Measurements from ENCODE around the gene FOLR1. TPM values are rescaled to one million over a fixed set of nuclear protein-coding genes. Genes with fewer than 3 reads are reported as not detected.
"Not testable (repeated sequence)": the region's sequence is repeated elsewhere in the genome, so short reads cannot be mapped to it uniquely, and the experiment has no call there.

FOLR1 gene
- not detected for polyA plus RNA-seq

DNA sequence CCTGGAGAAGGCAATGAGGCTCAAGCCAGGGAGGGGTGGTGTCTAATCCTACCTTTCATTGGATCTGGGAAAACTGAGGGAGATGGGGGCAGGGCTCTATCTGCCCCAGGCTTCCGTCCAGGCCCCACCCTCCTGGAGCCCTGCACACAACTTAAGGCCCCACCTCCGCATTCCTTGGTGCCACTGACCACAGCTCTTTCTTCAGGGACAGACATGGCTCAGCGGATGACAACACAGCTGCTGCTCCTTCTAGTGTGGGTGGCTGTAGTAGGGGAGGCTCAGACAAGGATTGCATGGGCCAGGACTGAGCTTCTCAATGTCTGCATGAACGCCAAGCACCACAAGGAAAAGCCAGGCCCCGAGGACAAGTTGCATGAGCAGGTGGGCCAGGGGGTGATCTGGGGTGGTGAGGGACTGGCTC is at the start of gene FOLR1:
Gene FOLR1 (plus strand): TSS at position 180 of the 421 bp plus-strand sequence. CDS start 34 bp downstream, at position 214.
- H3K36me3 Mint-ChIP-seq, result no peaks in the 10 kb centered on the region
- H3K27ac Mint-ChIP-seq, result no peak within 1 kb of the TSS
- H3K4me1 Mint-ChIP-seq, result no peaks in the 10 kb centered on the region
- H3K27me3 Mint-ChIP-seq, result peaks cover 10% of the 10 kb centered on the region
- no peak within 1 kb of the TSS for H3K4me3 Mint-ChIP-seq
- no peaks in the 10 kb centered on the region for H3K9me3 Mint-ChIP-seq

DNA sequence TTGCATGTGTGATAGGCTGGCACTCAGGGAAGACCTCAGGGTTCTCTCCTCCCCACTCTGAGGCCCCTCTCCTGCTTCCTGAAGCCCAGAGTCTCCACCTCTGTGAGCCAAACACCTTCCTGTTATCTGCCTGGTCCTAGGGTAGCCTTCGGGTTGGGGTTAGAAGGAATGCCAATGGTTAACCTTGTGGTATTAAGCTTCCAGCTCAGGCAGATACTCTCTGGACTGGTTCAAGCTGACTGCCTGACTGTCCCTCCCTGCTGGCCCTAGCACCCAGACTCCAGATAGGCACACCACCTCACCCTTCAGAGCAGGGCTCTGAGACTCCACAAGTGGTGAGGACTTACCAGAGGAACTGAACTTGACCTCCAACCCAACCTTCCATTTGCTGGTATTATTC is 49.4 kb upstream of the FOLR1 start:
- H3K36me3 Mint-ChIP-seq, H3K27ac Mint-ChIP-seq, H3K9me3 Mint-ChIP-seq, H3K4me3 Mint-ChIP-seq, H3K4me1 Mint-ChIP-seq: not testable (repeated sequence)
- H3K27me3 Mint-ChIP-seq, result peaks cover 15% of the 10 kb centered on the region

DNA sequence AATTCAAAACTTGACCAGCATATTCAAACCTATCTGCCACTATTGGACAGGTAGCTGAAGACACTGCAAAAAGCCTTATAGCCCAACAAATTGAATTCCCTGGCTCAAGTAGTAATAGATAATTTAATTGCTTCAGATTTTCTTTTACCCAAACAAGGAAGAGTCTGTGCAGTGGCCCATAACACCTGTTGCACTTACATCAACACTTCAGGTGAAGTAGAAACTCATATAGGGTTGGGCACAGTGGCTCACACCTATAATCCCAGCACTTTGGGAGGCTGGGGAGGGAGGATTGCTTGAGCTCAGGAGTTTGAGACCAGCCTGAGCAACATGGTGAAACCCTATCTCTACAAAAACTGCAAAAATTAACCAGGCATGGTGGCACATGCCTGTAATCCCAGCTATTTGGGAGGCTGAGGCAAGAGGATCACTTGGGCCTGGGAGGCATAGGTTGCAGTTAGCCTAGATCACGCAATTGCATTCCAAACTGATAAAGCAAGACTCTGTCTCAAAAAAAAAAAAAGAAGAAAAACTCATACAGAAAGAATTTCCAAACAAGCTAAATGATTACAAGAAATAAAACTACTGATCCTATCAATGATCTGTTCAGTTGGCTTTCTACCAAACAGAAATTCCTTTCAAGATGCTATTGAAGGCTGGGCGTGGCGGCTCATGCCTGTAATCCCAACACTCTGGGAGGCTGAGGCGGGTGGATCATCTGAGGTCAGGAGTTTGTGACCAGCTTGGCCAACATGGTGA is 47.0 kb upstream of the FOLR1 start:
- Mint-ChIP-seq H3K36me3 (no peaks in the 10 kb centered on the region), H3K4me1 (peaks cover 0 to 3% (median 2%) of the 10 kb centered on the region in 3 donors), H3K9me3 (no peaks in the 10 kb centered on the region), H3K4me3 (no peak overlapping the region), H3K27me3 (peaks cover 7% of the 10 kb centered on the region), H3K27ac (peak overlapping the region in 1 of 3 donors; percentile 5)

DNA sequence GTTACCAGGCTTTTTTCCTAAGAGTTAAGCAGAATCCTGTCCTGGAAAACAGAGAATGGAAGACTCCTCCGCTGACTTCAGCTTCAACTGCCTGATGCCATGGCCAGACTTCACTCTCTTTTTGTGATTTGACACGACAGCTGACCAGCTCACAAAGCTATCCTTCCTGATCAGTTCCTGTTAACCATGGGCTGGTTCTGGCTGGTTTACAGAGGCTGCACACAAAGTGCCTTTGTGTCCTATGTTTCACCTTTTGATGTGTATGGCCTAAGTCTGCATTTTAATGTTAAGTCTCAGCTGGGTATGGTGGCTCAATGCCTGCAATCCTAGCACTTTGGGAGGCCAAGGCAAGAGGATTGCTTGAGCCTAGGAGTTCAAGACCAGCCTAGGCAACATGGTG is 45.3 kb upstream of the FOLR1 start:
- Mint-ChIP-seq H3K4me1 (peaks cover 0 to 3% (median 2%) of the 10 kb centered on the region in 3 donors), H3K9me3 (no peaks in the 10 kb centered on the region), H3K4me3 (no peak overlapping the region), H3K36me3 (no peaks in the 10 kb centered on the region), H3K27me3 (peaks cover 7% of the 10 kb centered on the region), H3K27ac (no peak overlapping the region)

DNA sequence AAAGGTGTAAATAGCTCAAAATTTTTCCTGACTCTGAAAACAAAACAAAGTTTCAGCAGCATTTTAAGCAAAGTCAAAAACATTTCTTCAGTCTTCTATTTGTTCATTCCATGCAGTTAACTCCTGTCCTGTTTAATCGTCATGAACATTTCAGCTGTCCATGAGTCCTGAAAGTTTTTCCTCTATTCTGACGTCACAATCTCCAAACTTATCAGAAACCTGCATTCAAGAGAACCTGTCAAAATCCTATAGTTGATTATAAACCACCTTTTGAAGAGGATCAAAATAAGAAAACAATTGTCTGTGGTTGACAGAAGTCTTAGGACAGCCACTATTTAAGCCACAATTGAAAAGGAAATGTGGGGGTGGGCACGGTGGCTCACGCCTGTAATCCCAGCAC is 41.1 kb upstream of the FOLR1 start:
- H3K36me3 Mint-ChIP-seq, result no peaks in the 10 kb centered on the region
- no peaks in the 10 kb centered on the region for H3K9me3 Mint-ChIP-seq

DNA sequence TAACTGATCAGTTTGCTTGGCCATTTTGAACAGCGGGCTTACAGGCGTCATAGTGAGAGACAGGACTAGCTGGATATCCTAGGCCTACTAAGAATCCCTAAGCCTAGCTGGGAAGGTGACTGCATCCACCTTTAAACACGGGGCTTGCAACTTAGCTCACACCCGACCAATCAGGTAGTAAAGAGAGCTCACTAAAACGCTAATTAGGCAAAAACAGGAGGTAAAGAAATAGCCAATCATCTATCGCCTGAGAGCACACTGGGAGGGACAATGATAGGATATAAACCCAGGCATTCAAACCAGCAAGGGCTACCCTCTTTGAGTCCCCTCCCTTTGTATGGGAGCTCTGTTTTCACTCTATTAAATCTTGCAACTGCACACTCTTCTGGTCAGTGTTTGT is 38.1 kb upstream of the FOLR1 start:
- H3K9me3 Mint-ChIP-seq, result not testable (repeated sequence)

More for the DNA sequence above, 41.1 kb upstream of the FOLR1 start:
- H3K27ac Mint-ChIP-seq, result no peak overlapping the region
- no peaks in the 10 kb centered on the region for H3K4me1 Mint-ChIP-seq
- H3K4me3 Mint-ChIP-seq, result no peak overlapping the region
- no peaks in the 10 kb centered on the region for H3K27me3 Mint-ChIP-seq

DNA sequence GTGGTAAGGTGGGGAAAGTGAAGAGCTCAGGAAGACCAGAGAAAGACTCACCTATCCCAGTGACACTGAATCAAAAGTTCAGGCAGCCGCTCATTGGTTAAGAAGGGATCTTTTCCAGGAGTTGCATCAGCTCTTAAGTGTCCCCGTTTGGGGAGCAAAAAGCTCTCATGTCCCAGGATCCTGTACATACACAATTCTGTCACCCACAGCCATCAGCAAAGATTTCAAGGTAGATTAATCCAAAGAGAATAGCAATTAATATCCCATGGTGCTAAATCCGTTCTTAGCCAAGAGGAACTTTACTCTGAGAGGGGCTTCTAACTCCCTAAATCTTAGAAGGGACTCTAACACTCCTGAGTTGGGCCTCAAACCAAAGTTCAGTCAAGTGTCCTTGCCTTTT is 37.1 kb upstream of the FOLR1 start:
- Mint-ChIP-seq H3K27me3 (no peaks in the 10 kb centered on the region), H3K4me3 (no peak overlapping the region), H3K36me3 (no peaks in the 10 kb centered on the region), H3K27ac (no peak overlapping the region), H3K4me1 (no peaks in the 10 kb centered on the region), H3K9me3 (no peaks in the 10 kb centered on the region)

More for the DNA sequence above, 38.1 kb upstream of the FOLR1 start:
- not testable (repeated sequence) for H3K4me3 Mint-ChIP-seq, H3K27ac Mint-ChIP-seq, H3K36me3 Mint-ChIP-seq, H3K4me1 Mint-ChIP-seq, H3K27me3 Mint-ChIP-seq

DNA sequence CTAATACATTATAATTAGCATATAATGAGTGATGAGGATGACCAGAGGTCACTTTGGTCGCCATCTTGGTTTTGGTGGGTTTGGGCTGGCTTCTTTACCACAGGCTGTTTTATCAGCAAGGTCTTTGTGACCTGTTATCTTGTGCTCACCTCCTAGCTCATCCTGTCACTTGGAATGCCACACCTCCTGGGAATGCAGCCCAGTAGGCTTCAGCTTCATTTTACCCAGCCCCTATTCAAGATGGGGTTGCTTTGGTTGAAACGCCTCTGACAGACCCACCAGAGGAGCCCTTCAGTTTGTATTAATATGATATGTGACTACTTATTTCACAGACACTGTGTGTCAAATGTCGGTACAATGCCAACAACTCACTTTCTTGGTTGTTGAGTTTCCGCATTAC is 36.2 kb upstream of the FOLR1 start:
- H3K9me3 Mint-ChIP-seq, result no peaks in the 10 kb centered on the region
- no peak overlapping the region for H3K27ac Mint-ChIP-seq
- H3K4me3 Mint-ChIP-seq, result no peak overlapping the region
- peaks cover 4% of the 10 kb centered on the region for H3K27me3 Mint-ChIP-seq
- H3K4me1 Mint-ChIP-seq, result no peaks in the 10 kb centered on the region
- no peaks in the 10 kb centered on the region for H3K36me3 Mint-ChIP-seq

DNA sequence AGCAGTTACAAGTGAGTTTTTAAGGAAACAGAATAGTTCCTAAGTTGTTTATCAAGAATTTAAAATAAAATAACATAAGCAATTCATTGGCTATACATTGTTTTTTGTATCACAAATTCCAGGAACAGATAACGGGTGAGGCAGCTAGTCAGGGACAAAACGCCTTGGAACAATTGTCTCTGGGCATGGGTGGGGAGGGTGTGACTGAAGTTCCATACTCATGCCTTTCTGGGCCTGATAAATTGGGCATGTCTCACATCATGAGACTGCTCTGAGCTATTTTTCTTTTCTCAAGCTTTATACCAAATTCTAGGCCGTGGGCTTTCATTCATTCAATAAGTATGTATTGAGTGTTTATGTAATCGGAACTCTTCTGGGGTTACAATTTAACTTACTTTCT is 34.8 kb upstream of the FOLR1 start:
- no peaks in the 10 kb centered on the region for H3K9me3 Mint-ChIP-seq
- H3K4me1 Mint-ChIP-seq, result no peaks in the 10 kb centered on the region
- peaks cover 4% of the 10 kb centered on the region for H3K27me3 Mint-ChIP-seq
- H3K4me3 Mint-ChIP-seq, result no peak overlapping the region
- H3K27ac Mint-ChIP-seq, result no peak overlapping the region
- peaks cover 2% of the 10 kb centered on the region for H3K36me3 Mint-ChIP-seq

DNA sequence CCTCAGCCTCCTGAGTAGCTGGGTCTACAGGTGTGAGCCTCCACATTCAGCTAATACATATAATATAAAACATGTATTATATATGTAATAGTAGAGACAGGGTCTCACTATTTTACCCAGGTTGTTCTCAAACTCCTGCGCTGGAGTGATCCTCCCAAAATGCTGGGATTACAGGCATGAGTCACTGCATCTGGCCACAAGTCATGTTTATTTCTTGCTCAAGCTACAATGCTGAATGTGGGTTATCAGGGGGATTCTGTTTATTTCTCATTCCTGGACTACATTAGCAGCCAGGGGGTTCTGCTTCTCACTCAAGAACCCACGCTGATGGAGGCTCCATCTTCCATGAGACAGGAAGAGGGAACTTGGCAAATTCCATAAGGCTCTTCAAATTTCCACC is 31.6 kb upstream of the FOLR1 start:
- no peaks in the 10 kb centered on the region for H3K4me1 Mint-ChIP-seq

DNA sequence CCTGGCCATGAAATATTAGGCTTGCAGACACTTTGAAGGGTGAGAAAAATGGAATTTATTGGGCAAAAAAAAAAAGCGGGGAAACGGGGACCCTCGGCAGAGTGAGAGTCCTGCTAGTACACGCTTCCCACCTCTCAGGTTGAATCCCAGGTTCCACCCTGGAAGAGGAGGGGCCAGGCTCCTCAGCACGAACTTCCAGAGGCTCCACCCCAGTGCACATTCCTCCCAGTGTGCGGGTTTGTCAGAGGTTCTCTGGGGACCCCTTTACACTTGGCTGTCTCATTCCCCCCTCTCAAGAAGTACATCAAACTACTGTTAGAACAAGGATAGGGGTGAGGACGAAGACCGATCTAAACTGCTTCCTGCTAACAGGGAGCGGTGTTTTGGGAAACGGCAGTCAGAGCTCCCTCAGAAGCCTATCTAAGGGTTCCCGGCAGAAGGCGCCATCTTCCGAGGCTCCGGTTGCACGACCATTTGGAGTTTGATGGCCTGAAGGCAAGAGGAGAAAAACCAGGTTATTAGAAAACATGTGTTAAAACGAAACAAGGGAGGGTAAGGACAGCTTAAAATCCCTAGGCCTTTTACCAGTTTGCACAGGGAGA is 28.9 kb upstream of the FOLR1 start:
- Mint-ChIP-seq H3K36me3 (peaks cover 4% of the 10 kb centered on the region), H3K9me3 (no peaks in the 10 kb centered on the region), H3K4me3 (no peak overlapping the region), H3K4me1 (no peaks in the 10 kb centered on the region), H3K27ac (no peak overlapping the region), H3K27me3 (peaks cover 7% of the 10 kb centered on the region)

More for the DNA sequence above, 31.6 kb upstream of the FOLR1 start:
- Mint-ChIP-seq H3K27me3 (peaks cover 4% of the 10 kb centered on the region), H3K36me3 (peaks cover 4% of the 10 kb centered on the region), H3K4me3 (no peak overlapping the region), H3K27ac (no peak overlapping the region), H3K9me3 (no peaks in the 10 kb centered on the region)

DNA sequence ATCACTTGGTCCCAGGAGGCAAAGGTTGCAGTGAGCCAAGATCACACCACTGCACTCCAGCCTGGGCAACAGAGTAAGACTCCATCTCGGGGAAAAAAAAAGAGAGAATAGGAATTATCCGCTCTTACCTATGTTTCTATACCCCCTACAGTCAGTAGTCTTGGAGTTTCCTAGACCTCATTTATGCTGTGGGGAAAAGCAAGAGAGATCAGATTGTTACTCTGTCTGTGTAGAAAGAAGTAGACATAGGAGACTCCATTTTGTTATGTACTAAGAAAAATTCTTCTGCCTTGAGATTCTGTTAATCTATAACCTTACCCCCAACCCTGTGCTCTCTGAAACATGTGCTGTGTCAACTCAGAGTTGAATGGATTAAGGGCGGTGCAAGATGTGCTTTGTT is 27.8 kb upstream of the FOLR1 start:
- not testable (repeated sequence) for H3K36me3 Mint-ChIP-seq, H3K27me3 Mint-ChIP-seq, H3K9me3 Mint-ChIP-seq, H3K4me3 Mint-ChIP-seq, H3K27ac Mint-ChIP-seq, H3K4me1 Mint-ChIP-seq

DNA sequence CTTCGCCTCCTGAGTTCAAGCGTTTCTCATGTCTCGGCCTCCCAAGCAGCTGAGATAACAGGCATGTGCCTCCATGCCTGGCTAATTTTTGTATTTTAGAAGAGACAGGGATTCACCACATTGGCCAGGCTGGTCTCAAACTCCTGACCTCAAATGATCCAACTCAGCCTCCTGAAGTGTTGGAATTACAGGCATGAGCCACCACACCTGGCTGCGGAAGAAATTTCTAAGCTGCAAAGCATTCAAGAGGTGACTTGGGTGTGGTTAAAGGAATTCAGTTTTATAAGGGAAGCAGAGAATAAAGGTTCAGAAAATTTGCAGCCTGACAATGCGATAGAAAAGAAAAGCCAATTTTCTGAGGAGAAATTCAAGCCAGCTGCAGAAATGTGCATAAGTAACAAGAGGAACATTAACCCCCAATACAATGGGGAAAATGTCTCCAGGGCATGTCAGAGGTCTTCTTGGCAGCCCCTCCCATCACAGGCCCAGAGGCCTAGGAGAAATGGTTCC is 22.8 kb upstream of the FOLR1 start:
- not testable (repeated sequence) for H3K4me3 Mint-ChIP-seq, H3K4me1 Mint-ChIP-seq, H3K27me3 Mint-ChIP-seq, H3K36me3 Mint-ChIP-seq, H3K9me3 Mint-ChIP-seq
- H3K27ac Mint-ChIP-seq, result peak overlapping the region in 1 of 3 donors; percentile 14

DNA sequence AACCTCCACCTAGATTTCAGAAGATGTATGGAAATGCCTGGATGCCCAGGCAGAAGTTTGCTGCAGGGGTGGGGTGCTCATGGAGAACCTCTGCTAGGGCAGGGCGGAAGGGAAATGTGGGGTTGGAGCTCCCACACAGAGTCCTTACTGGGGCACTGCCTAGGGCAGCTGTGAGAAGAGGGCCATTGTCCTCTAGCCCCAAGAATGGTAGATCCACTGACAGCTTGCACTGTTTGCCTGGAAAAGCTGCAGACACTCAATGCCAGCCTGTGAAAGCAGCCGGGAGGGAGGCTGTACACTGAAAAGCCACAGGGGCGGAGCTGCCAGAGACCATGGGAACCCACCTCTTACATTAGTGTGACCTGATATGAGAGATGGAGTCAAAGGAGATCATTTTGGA is 22.2 kb upstream of the FOLR1 start:
- H3K4me3 Mint-ChIP-seq, H3K36me3 Mint-ChIP-seq, H3K9me3 Mint-ChIP-seq, H3K4me1 Mint-ChIP-seq, H3K27me3 Mint-ChIP-seq: not testable (repeated sequence)
- H3K27ac Mint-ChIP-seq, result peak overlapping the region in 1 of 3 donors; percentile 14

DNA sequence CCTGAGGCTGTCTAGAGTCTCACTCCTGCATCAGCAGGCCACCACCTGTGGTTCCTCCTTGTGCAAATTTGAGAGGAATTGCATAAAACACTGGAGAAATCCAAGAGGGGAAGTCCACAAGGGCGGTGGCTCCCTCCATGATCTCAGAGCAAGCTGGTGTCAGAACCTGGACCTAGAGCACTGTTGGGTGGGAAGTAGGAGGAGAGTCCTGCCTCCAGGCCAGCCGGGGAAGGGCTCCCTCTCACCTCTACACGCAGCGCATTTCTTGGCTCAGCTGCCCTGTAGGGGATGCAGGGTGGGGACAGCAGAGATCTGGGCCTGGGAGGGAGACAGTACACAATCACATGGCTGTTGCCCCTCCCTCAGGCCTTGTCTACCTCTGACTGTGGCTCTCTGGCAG is 19.9 kb upstream of the FOLR1 start:
- H3K4me1 Mint-ChIP-seq, H3K9me3 Mint-ChIP-seq, H3K27ac Mint-ChIP-seq, H3K27me3 Mint-ChIP-seq, H3K4me3 Mint-ChIP-seq, H3K36me3 Mint-ChIP-seq: not testable (repeated sequence)

DNA sequence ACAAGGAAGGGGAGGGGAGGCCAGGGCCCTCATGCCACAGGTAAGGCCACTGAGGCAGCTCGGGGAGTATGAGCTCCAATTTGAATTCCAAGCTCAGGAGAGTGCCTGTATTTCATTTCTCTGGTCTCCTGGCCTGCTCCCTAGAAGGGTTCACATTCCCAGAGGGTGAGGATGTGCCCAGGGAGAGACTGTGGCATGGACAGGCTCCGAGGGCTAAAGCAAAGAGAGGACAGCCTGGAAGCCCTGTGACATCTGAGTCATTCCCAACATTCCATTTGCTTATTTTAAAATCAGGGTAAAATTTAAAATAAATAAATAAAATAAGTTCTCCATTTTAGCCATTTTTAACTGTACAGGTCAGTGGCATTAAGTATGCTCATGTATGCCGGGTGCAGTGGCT is 18.6 kb upstream of the FOLR1 start:
- no peak overlapping the region for H3K4me3 Mint-ChIP-seq
- H3K9me3 Mint-ChIP-seq, result peaks cover 0 to 5% (median 0%) of the 10 kb centered on the region in 3 donors
- peaks cover 0 to 1% (median 0%) of the 10 kb centered on the region in 3 donors for H3K4me1 Mint-ChIP-seq
- peaks cover 4% of the 10 kb centered on the region for H3K27me3 Mint-ChIP-seq
- H3K36me3 Mint-ChIP-seq, result no peaks in the 10 kb centered on the region
- H3K27ac Mint-ChIP-seq, result no peak overlapping the region
